Neural progenitor cell (in vitro differentiated cells): ENCODE results near the gene CEBPE.

ENCODE experiments used
- EZH2 ChIP-seq: fragments of 200-600 bp; sonication (generic); IDR thresholded peaks from 2 replicates; pipeline ENCODE4 v1.6.1; 2017; ENCODE audit warnings: antibody characterized with exemption, mild to moderate bottlenecking, moderate library complexity
- TF ChIP-seq, protein P1 (sequence below): fragments of 200-600 bp; sonication (generic); IDR thresholded peaks from 2 replicates; pipeline ENCODE4 v1.5.1; 2017; ENCODE audit warnings: antibody characterized with exemption, mild to moderate bottlenecking

DNA sequence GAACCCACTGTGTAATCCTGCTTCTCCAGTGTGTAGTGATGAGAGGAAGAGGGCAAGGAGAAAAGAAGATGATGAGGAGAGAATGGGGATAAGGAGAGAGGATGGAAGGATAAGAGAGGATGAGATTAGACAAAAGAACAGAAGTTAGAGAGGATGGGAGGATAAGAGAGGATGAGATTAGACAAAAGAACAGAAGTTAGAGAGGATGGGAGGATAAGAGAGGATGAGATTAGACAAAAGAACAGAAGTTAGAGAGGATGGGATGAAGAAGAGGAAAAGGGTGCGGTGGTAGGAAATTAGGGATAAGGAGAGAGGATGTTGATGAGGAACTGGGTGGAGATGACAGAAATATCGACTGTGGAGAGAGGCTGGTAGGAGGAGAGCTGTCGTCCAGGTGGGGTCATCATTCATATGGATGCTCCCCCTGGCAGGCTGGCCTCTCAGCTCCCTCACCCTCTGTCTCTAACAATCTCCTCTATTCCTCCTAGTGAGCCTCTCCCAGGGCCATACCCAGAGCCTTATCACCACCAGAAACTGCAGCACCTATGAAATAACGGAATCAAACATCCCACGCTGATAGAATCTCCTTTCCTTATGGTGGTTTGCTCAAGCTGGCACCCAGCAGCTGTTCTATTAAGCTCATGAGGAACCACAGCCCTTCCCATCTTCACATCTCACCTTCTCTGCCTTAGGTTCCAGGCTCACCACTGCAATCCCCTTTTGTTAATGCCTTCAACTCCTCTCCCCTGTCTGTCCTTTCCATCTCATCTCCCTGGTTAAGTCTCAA lies 8.3 kb downstream of the CEBPE start:
- TF ChIP-seq, protein P1, sequence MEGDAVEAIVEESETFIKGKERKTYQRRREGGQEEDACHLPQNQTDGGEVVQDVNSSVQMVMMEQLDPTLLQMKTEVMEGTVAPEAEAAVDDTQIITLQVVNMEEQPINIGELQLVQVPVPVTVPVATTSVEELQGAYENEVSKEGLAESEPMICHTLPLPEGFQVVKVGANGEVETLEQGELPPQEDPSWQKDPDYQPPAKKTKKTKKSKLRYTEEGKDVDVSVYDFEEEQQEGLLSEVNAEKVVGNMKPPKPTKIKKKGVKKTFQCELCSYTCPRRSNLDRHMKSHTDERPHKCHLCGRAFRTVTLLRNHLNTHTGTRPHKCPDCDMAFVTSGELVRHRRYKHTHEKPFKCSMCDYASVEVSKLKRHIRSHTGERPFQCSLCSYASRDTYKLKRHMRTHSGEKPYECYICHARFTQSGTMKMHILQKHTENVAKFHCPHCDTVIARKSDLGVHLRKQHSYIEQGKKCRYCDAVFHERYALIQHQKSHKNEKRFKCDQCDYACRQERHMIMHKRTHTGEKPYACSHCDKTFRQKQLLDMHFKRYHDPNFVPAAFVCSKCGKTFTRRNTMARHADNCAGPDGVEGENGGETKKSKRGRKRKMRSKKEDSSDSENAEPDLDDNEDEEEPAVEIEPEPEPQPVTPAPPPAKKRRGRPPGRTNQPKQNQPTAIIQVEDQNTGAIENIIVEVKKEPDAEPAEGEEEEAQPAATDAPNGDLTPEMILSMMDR = no peak
- no peak for TF ChIP-seq EZH2
